ENCODE results near the gene PXMP2. TPM values are rescaled to one million over a fixed set of nuclear protein-coding genes. Genes with fewer than 3 reads are reported as not detected.

PXMP2 gene
- total RNA-seq, 1 donor from 2014 or later: 48.9 TPM

GRCh38 chr12:132642846-132643835 is 44.2 kb upstream of the PXMP2 start:
- DNase-seq (ENCODE audit: low read depth): no peak
- no peak for TF ChIP-seq CTCF (conservative IDR thresholded peaks at IDR 0.05; ENCODE audit: low read depth, low read length)
- H3K4me3 ChIP-seq (ENCODE audit: low read depth, low read length): no peak overlapping the region

GRCh38 chr12:132646850-132647249 is 40.5 kb upstream of the PXMP2 start:
- TF ChIP-seq CTCF (conservative IDR thresholded peaks at IDR 0.05; ENCODE audit: low read depth, low read length): no peak
- no peak overlapping the region for H3K4me3 ChIP-seq (ENCODE audit: low read depth, low read length)
- no peak for DNase-seq (ENCODE audit: low read depth)

GRCh38 chr12:132647858-132648257 is 39.5 kb upstream of the PXMP2 start:
- no peak overlapping the region for H3K4me3 ChIP-seq (ENCODE audit: low read depth, low read length)
- TF ChIP-seq CTCF (conservative IDR thresholded peaks at IDR 0.05; ENCODE audit: low read depth, low read length): no peak
- no peak for DNase-seq (ENCODE audit: low read depth)

- H3K4me3 ChIP-seq (ENCODE audit: low read depth, low read length): no peak overlapping the region
- TF ChIP-seq CTCF (conservative IDR thresholded peaks at IDR 0.05; ENCODE audit: low read depth, low read length): no peak
- no peak for DNase-seq (ENCODE audit: low read depth)
Measured at GRCh38 chr12:132648616-132649225, 38.7 kb upstream of the PXMP2 start.

- TF ChIP-seq CTCF (conservative IDR thresholded peaks at IDR 0.05; ENCODE audit: low read depth, low read length): no peak
- DNase-seq (ENCODE audit: low read depth): no peak
- no peak overlapping the region for H3K4me3 ChIP-seq (ENCODE audit: low read depth, low read length)
Measured at GRCh38 chr12:132649226-132649945, 38.0 kb upstream of the PXMP2 start.

- no peak for DNase-seq (ENCODE audit: low read depth)
- TF ChIP-seq CTCF (conservative IDR thresholded peaks at IDR 0.05; ENCODE audit: low read depth, low read length): no peak
- no peak overlapping the region for H3K4me3 ChIP-seq (ENCODE audit: low read depth, low read length)
Measured at GRCh38 chr12:132651444-132652100, 35.8 kb upstream of the PXMP2 start.

Data from epithelial cell of proximal tubule (primary cell).